CD4-positive, alpha-beta memory T cell (primary cell): ENCODE data around the gene SYVN1. TPM values are rescaled to one million over a fixed set of nuclear protein-coding genes. Genes with fewer than 3 reads are reported as not detected.
"Not testable (repeated sequence)": the region's sequence is repeated elsewhere in the genome, so short reads cannot be mapped to it uniquely, and the experiment has no call there.

Experiments
- CTCF ChIA-PET: fragments of 350-600 bp; sonication (Branson Sonifier 250); formaldehyde crosslinking; loops from one replicate; lab custom pipeline; 2021; ENCODE audit warnings: inconsistent platforms; ENCODE audit not compliant: partially characterized antibody; lab: Charles Lee
- POLR2A ChIA-PET: fragments of 350-600 bp; sonication (Branson Sonifier 250); formaldehyde crosslinking; loops from one replicate; lab custom pipeline; 2021; ENCODE audit not compliant: partially characterized antibody; lab: Charles Lee
- DNase-seq, 5 donors: peaks; one replicate each; pipeline versions ENCODE4 v3.0.0 to v3.0.0-alpha.2; 2020 to 2022; ENCODE audit warnings: mixed read lengths in 1 of 5
- H3K27ac ChIP-seq: one replicate; pipeline ENCODE4 v1.7.0; 2013; ENCODE audit warnings: low read depth, low read length
- H3K27me3 ChIP-seq: 2 replicates; pipeline ENCODE4 v1.7.0; 2013; ENCODE audit warnings: mild to moderate bottlenecking, low read length, moderate library complexity; ENCODE audit not compliant: insufficient read depth
- H3K36me3 ChIP-seq: 2 replicates; pipeline ENCODE4 v1.7.0; 2013; ENCODE audit warnings: mild to moderate bottlenecking, low read length, moderate library complexity; ENCODE audit not compliant: insufficient read depth
- H3K4me1 ChIP-seq: 2 replicates; pipeline ENCODE4 v1.7.0; 2013; ENCODE audit warnings: mild to moderate bottlenecking, low read length, moderate library complexity; ENCODE audit not compliant: insufficient read depth
- H3K4me3 ChIP-seq, 2 donors: one replicate each; pipeline ENCODE4 v1.7.0; 2013; ENCODE audit warnings: low read length in 2 of 2, mild to moderate bottlenecking in 1 of 2
- H3K9me3 ChIP-seq, 2 donors: one replicate each; pipeline ENCODE4 v1.7.0; 2013; ENCODE audit warnings: low read length in 2 of 2, control low read depth in 1 of 2; ENCODE audit not compliant: control insufficient read depth in 1 of 2
- H3K27ac Mint-ChIP-seq, 7 donors: one replicate each; pipeline ENCODE4 v1.8.0; 2020 to 2021; ENCODE audit warnings: mixed read lengths in 7 of 7, mild to moderate bottlenecking in 6 of 7, inconsistent platforms in 3 of 7, moderate library complexity in 3 of 7
- H3K27me3 Mint-ChIP-seq, 2 donors: one replicate each; pipeline ENCODE4 v1.8.0; 2020 to 2021; ENCODE audit warnings: mixed read lengths in 2 of 2
- H3K36me3 Mint-ChIP-seq, 2 donors: one replicate each; pipeline ENCODE4 v1.8.0; 2020 to 2021; ENCODE audit warnings: mixed read lengths in 2 of 2, inconsistent platforms in 1 of 2, mild to moderate bottlenecking in 1 of 2
- H3K4me1 Mint-ChIP-seq, 4 donors: one replicate each; pipeline ENCODE4 v1.8.0; 2020 to 2021; ENCODE audit warnings: mixed read lengths in 4 of 4, mild to moderate bottlenecking in 1 of 4
- H3K4me3 Mint-ChIP-seq, 8 donors: one replicate each; pipeline ENCODE4 v1.8.0; 2020 to 2021; ENCODE audit warnings: mixed read lengths in 8 of 8, mild to moderate bottlenecking in 7 of 8, moderate library complexity in 6 of 8, inconsistent platforms in 3 of 8
- H3K9me3 Mint-ChIP-seq, 8 donors: one replicate each; pipeline ENCODE4 v1.8.0; 2020 to 2021; ENCODE audit warnings: mixed read lengths in 8 of 8, mild to moderate bottlenecking in 5 of 8, inconsistent platforms in 3 of 8, moderate library complexity in 1 of 8
- intact Hi-C: fragments of 100-400 bp; cut with micrococcal nuclease; formaldehyde crosslinking; loops from one replicate; pipeline ENCODE4 v1.15.1; 2023
- polyA plus RNA-seq, 2 donors: library from polyadenylated mRNA; unstranded; fragments of 300-500 nt; fragmentation: Illumina TruSeq; gene quantifications; one replicate each; pipeline ENCODE4 v1.2.3, GENCODE V29; 2021
- total RNA-seq, 2 experiments: library from RNA; stranded (reverse); gene quantifications; one replicate each; pipeline ENCODE4 v1.2.3, GENCODE V29; 2021

Gene SYVN1
- total and polyA plus RNA-seq, 4 experiments from 2014 or later: 2.8 to 76.5 (median 45.5) TPM

GRCh38 chr11:65121447-65121864 is 12.9 kb downstream of the SYVN1 start:
- Histone ChIP-seq H3K9me3 (no peaks in the 10 kb centered on the region), H3K36me3 (peaks cover 50% of the 10 kb centered on the region), H3K4me3 (peak overlapping the region; percentile 92 to 96), H3K4me1 (peaks cover 32% of the 10 kb centered on the region), H3K27me3 (no peaks in the 10 kb centered on the region), H3K27ac (peak overlapping the region; percentile 99)
- POLR2A ChIA-PET: interaction anchor here (0.6 to 15.5 kb wide), 34 partner anchors 10 to 739 kb away, joined by 3 to 320 read pairs (median 5); partner anchors contain the start of genes ARL2, ATG2A, CAPN1 and CDC42BPG
- peak overlapping the region; percentile 99 to 100 (median 100) for H3K27ac Mint-ChIP-seq
- peak overlapping the region; percentile 98 to 100 (median 99) for H3K4me3 Mint-ChIP-seq
- H3K27me3 Mint-ChIP-seq: no peaks in the 10 kb centered on the region
- intact Hi-C loops: no loop called here
- peaks cover 34 to 63% of the 10 kb centered on the region in 2 donors for H3K36me3 Mint-ChIP-seq
- CTCF ChIA-PET: interaction anchor here (1.1 to 4.8 kb wide), 8 partner anchors 10 to 194 kb away, joined by 3 to 55 read pairs (median 4); partner anchors contain the start of genes ARL2, CDC42EP2, SYVN1 and TM7SF2
- H3K4me1 Mint-ChIP-seq: peaks cover 18 to 59% (median 33%) of the 10 kb centered on the region in 4 donors
- peak in 3 of 5 donors; percentile 23 to 60 (median 32) for DNase-seq
- no peaks in the 10 kb centered on the region for H3K9me3 Mint-ChIP-seq

- no peaks in the 10 kb centered on the region for H3K27me3 ChIP-seq
- peak overlapping the region; percentile 92 to 96 for H3K4me3 ChIP-seq
- POLR2A ChIA-PET: interaction anchor here (0.8 to 15.5 kb wide), 16 partner anchors 9 to 404 kb away, joined by 3 to 320 read pairs (median 12); partner anchors contain the start of genes ARL2, CAPN1, CDC42BPG and EHD1
- peak overlapping the region; percentile 99 for H3K27ac ChIP-seq
- peak overlapping the region; percentile 99 to 100 (median 100) for H3K27ac Mint-ChIP-seq
- H3K27me3 Mint-ChIP-seq: no peaks in the 10 kb centered on the region
- H3K4me3 Mint-ChIP-seq: peak overlapping the region; percentile 98 to 100 (median 99)
- H3K9me3 Mint-ChIP-seq: no peaks in the 10 kb centered on the region
- H3K9me3 ChIP-seq: no peaks in the 10 kb centered on the region
- peaks cover 32 to 57% of the 10 kb centered on the region in 2 donors for H3K36me3 Mint-ChIP-seq
- no peak for DNase-seq
- H3K4me1 Mint-ChIP-seq: peaks cover 18 to 65% (median 34%) of the 10 kb centered on the region in 4 donors
- CTCF ChIA-PET: interaction anchor here (1.6 to 4.8 kb wide), 4 partner anchors 10 to 108 kb away, joined by 3 to 55 read pairs (median 10); partner anchors contain the start of genes ARL2, SYVN1 and TM7SF2
- H3K36me3 ChIP-seq: peaks cover 43% of the 10 kb centered on the region
- intact Hi-C loops: no loop called here
- peaks cover 38% of the 10 kb centered on the region for H3K4me1 ChIP-seq
Observed at GRCh38 chr11:65120831-65121230, 13.5 kb downstream of the SYVN1 start.

GRCh38 chr11:65119670-65119995 is 14.7 kb downstream of the SYVN1 start:
- Mint-ChIP-seq H3K4me3 (peak overlapping the region in 5 of 8 donors; percentile 21 to 51 (median 39)), H3K4me1 (peaks cover 18 to 71% (median 39%) of the 10 kb centered on the region in 4 donors), H3K36me3 (peaks cover 32 to 45% of the 10 kb centered on the region in 2 donors), H3K27me3 (no peaks in the 10 kb centered on the region), H3K27ac (peak overlapping the region in 6 of 7 donors; percentile 61 to 100 (median 79)), H3K9me3 (no peaks in the 10 kb centered on the region)
- Histone ChIP-seq H3K4me1 (peaks cover 43% of the 10 kb centered on the region), H3K4me3 (no peak overlapping the region), H3K27me3 (no peaks in the 10 kb centered on the region), H3K36me3 (peaks cover 31% of the 10 kb centered on the region), H3K9me3 (no peaks in the 10 kb centered on the region), H3K27ac (peak overlapping the region; percentile 99)
- DNase-seq: no peak
- intact Hi-C loops: loop anchor here (10.0 kb wide), 2 partner anchors 375 to 395 kb away; partner anchors contain the start of gene RASGRP2
- ChIA-PET CTCF (interaction anchor here (1.2 to 4.8 kb wide), 4 partner anchors 9 to 379 kb away, joined by 3 to 55 read pairs (median 7); partner anchors contain the start of gene TM7SF2), POLR2A (interaction anchor here (1.0 to 15.5 kb wide), 5 partner anchors 8 to 270 kb away, joined by 3 to 320 read pairs (median 84); partner anchors contain the start of genes SYVN1, TM7SF2 and VPS51)

- H3K27me3 ChIP-seq, DNase-seq, H3K4me3 ChIP-seq, H3K27me3 Mint-ChIP-seq, H3K9me3 Mint-ChIP-seq, H3K9me3 ChIP-seq: not testable (repeated sequence)
- Mint-ChIP-seq H3K36me3 (peaks cover 32 to 43% of the 10 kb centered on the region in 2 donors), H3K4me3 (peak overlapping the region in 1 of 8 donors; percentile 42), H3K4me1 (peaks cover 17 to 68% (median 38%) of the 10 kb centered on the region in 4 donors), H3K27ac (peak overlapping the region; percentile 24 to 100 (median 83))
- ChIA-PET CTCF (interaction anchor here (0.7 to 4.8 kb wide), 14 partner anchors 8 to 431 kb away, joined by 3 to 55 read pairs (median 4); partner anchors contain the start of genes ARL2, CDCA5, SYVN1 and TM7SF2), POLR2A (interaction anchor here (0.6 to 15.5 kb wide), 10 partner anchors 9 to 266 kb away, joined by 3 to 320 read pairs (median 10); partner anchors contain the start of genes CAPN1, PPP2R5B, SAC3D1 and SYVN1)
- Histone ChIP-seq H3K4me1 (peaks cover 40% of the 10 kb centered on the region), H3K27ac (peak overlapping the region; percentile 41), H3K36me3 (peaks cover 26% of the 10 kb centered on the region)
- intact Hi-C loops: loop anchor here (10.0 kb wide), 2 partner anchors 374 to 396 kb away; partner anchors contain the start of gene RASGRP2
Observed at GRCh38 chr11:65118891-65119669, 15.2 kb downstream of the SYVN1 start.

- POLR2A ChIA-PET: interaction anchor here (0.6 to 15.5 kb wide), 38 partner anchors 10 to 593 kb away, joined by 3 to 320 read pairs (median 4); partner anchors contain the start of genes CAPN1, CDC42BPG, CDC42EP2 and CDCA5
- no peak for DNase-seq
- H3K4me1 ChIP-seq: peaks cover 41% of the 10 kb centered on the region
Observed at GRCh38 chr11:65118097-65118837, 16.1 kb downstream of the SYVN1 start.

More at GRCh38 chr11:65118097-65118837, 16.1 kb downstream of the SYVN1 start:
- H3K27ac ChIP-seq: peak overlapping the region; percentile 41
- Mint-ChIP-seq H3K27ac (peak overlapping the region; percentile 95 to 99 (median 97)), H3K4me3 (peak overlapping the region in 7 of 8 donors; percentile 88 to 94 (median 92)), H3K9me3 (no peaks in the 10 kb centered on the region), H3K4me1 (peaks cover 19 to 71% (median 43%) of the 10 kb centered on the region in 4 donors), H3K36me3 (peaks cover 32 to 40% of the 10 kb centered on the region in 2 donors), H3K27me3 (no peaks in the 10 kb centered on the region)
- H3K36me3 ChIP-seq: peaks cover 26% of the 10 kb centered on the region
- H3K27me3 ChIP-seq: no peaks in the 10 kb centered on the region
- CTCF ChIA-PET: interaction anchor here (0.7 to 4.8 kb wide), 15 partner anchors 7 to 430 kb away, joined by 3 to 55 read pairs (median 4); partner anchors contain the start of genes ARL2, CDCA5, SYVN1 and TM7SF2
- intact Hi-C loops: loop anchor here (10.0 kb wide), 2 partner anchors 373 to 397 kb away; partner anchors contain the start of gene RASGRP2
- H3K9me3 ChIP-seq: no peaks in the 10 kb centered on the region
- no peak overlapping the region for H3K4me3 ChIP-seq
